Endothelial cell of umbilical vein (primary cell): ENCODE data around the gene KIF26B. TPM values are rescaled to one million over a fixed set of nuclear protein-coding genes. Genes with fewer than 3 reads are reported as not detected.

Source experiments
- BruUV-seq: library from RNA; stranded (reverse); fragments of 400-500 nt; replicated peaks from 2 replicates; lab custom pipeline; 2021; lab: Mats Ljungman, UMichigan
- CTCF ChIA-PET: fragments of 300-600, 350-600 bp; sonication (Branson Sonifier 250); formaldehyde crosslinking; loops from one replicate; lab custom pipeline; 2021; ENCODE audit warnings: antibody characterized with exemption, inconsistent platforms; lab: Charles Lee
- POLR2A ChIA-PET: fragments of 300-600, 350-600 bp; sonication (Branson Sonifier 250); formaldehyde crosslinking; loops from one replicate; lab custom pipeline; 2021; ENCODE audit warnings: antibody characterized with exemption, inconsistent platforms; lab: Charles Lee
- DNase-seq: peaks from one replicate; pipeline ENCODE4 v3.0.0-alpha.2; 2011; ENCODE audit warnings: low read depth, low spot score
- FAIRE-seq: peaks from 2 replicates; lab custom pipeline; 2011; peaks lifted over from hg19 to GRCh38; lab: Jason Lieb, UNC
- H2AFZ ChIP-seq: 2 replicates; pipeline ENCODE4 v1.6.0; 2012; ENCODE audit warnings: low read depth, low read length, control low read depth, inconsistent platforms
- H3K27ac ChIP-seq: 2 replicates; pipeline ENCODE4 v1.5.1; 2011; ENCODE audit warnings: low read depth, mild to moderate bottlenecking, control low read depth, low read length, moderate library complexity; ENCODE audit not compliant: insufficient read depth
- H3K27me3 ChIP-seq, 2 experiments: 2 replicates each; pipeline versions ENCODE4 v1.6.0 to v1.6.1; 2011; ENCODE audit warnings: low read length in 2 of 2, mixed read lengths in 1 of 2; ENCODE audit not compliant: control insufficient read depth in 2 of 2, insufficient read depth in 2 of 2
- H3K36me3 ChIP-seq, 2 experiments: 2 replicates in 1 of 2; 3 replicates in 1 of 2; pipeline ENCODE4 v1.5.1; 2011; ENCODE audit warnings: low read length in 2 of 2, mild to moderate bottlenecking in 1 of 2, moderate library complexity in 1 of 2; ENCODE audit not compliant: control insufficient read depth in 2 of 2, insufficient read depth in 2 of 2; ENCODE audit errors: extremely low read depth in 1 of 2
- H3K4me1 ChIP-seq: 3 replicates; pipeline ENCODE4 v1.5.1; 2011; ENCODE audit warnings: mild to moderate bottlenecking, low read length; ENCODE audit not compliant: control insufficient read depth, insufficient read depth; ENCODE audit errors: extremely low read depth
- H3K4me2 ChIP-seq: 2 replicates; pipeline ENCODE4 v1.6.1; 2011; ENCODE audit warnings: low read length, control low read depth, mixed read lengths; ENCODE audit not compliant: insufficient read depth
- H3K4me3 ChIP-seq, 3 experiments: fragments of 200-600 bp in 1 of 3; sonication (generic), shearing (Covaris generic) in 1 of 3; replicated peaks in 1 of 3; 2 replicates each; pipeline ENCODE4 v1.5.1; 2011 to 2016; ENCODE audit warnings: control low read depth in 3 of 3, low read length in 3 of 3, mild to moderate bottlenecking in 2 of 3, inconsistent platforms in 1 of 3, low read depth in 1 of 3, moderate library complexity in 1 of 3; ENCODE audit not compliant: insufficient read depth in 1 of 3
- H3K79me2 ChIP-seq: 2 replicates; pipeline ENCODE4 v1.6.0; 2012; ENCODE audit warnings: low read length, inconsistent platforms; ENCODE audit not compliant: control insufficient read depth, insufficient read depth
- H3K9ac ChIP-seq: replicated peaks from 2 replicates; pipeline ENCODE3; 2011; ENCODE audit warnings: low read length, control low read depth; ENCODE audit not compliant: insufficient read depth; ENCODE audit errors: extremely low read depth
- H3K9me1 ChIP-seq: replicated peaks from 3 replicates; pipeline ENCODE4 v1.6.0; 2011; ENCODE audit warnings: mild to moderate bottlenecking, low read length; ENCODE audit not compliant: control insufficient read depth, insufficient read depth; ENCODE audit errors: extremely low read depth
- H3K9me3 ChIP-seq: replicated peaks from 2 replicates; pipeline ENCODE4 v1.5.1; 2012; ENCODE audit warnings: low read length, inconsistent platforms; ENCODE audit not compliant: control insufficient read depth, insufficient read depth
- H4K20me1 ChIP-seq: replicated peaks from 2 replicates; pipeline ENCODE3; 2011; ENCODE audit warnings: mild to moderate bottlenecking, low read length; ENCODE audit not compliant: control insufficient read depth, insufficient read depth; ENCODE audit errors: extremely low read depth
- CTCF ChIP-seq, 2 donors: IDR thresholded peaks; 1 replicate in 1 of 2; 2 replicates in 1 of 2; pipeline ENCODE4 v1.5.1; 2011; ENCODE audit warnings: low read length in 2 of 2, mild to moderate bottlenecking in 2 of 2, moderate library complexity in 2 of 2, control low read depth in 1 of 2, inconsistent platforms in 1 of 2, low read depth in 1 of 2; ENCODE audit not compliant: insufficient read depth in 1 of 2; ENCODE audit errors: extremely low read depth in 1 of 2
- EZH2 ChIP-seq: IDR thresholded peaks from 2 replicates; pipeline ENCODE4 v1.6.1; 2012; ENCODE audit warnings: borderline replicate concordance, low read depth, mild to moderate bottlenecking, moderate library complexity, low read length, inconsistent platforms; ENCODE audit not compliant: severe bottlenecking
- FOS ChIP-seq: IDR thresholded peaks from 2 replicates; pipeline ENCODE4 v1.6.1; 2011; ENCODE audit warnings: mild to moderate bottlenecking, low read length, moderate library complexity, borderline replicate concordance; ENCODE audit not compliant: insufficient read depth
- GATA2 ChIP-seq: IDR thresholded peaks from 2 replicates; pipeline ENCODE4 v1.7.0; 2011; ENCODE audit warnings: low read depth, mild to moderate bottlenecking, moderate library complexity, mixed read lengths, low read length; ENCODE audit not compliant: insufficient read length, insufficient read depth
- JUN ChIP-seq: IDR thresholded peaks from 2 replicates; pipeline ENCODE4 v1.6.1; 2011; ENCODE audit warnings: borderline replicate concordance, low read depth; ENCODE audit not compliant: insufficient read length, insufficient read depth
- MAX ChIP-seq: IDR thresholded peaks from 2 replicates; pipeline ENCODE4 v1.6.1; 2011; ENCODE audit not compliant: insufficient read depth, insufficient read length
- MYC ChIP-seq: IDR thresholded peaks from one replicate; pipeline ENCODE4 v1.6.1; 2011; ENCODE audit warnings: mild to moderate bottlenecking, low read depth, low read length
- POLR2A ChIP-seq: IDR thresholded peaks from 2 replicates; pipeline ENCODE4 v1.6.1; 2012; ENCODE audit warnings: low read depth, mild to moderate bottlenecking, control low read depth, low read length
- POLR2AphosphoS5 ChIP-seq: IDR thresholded peaks from 2 replicates; pipeline ENCODE4 v1.6.1; 2012; ENCODE audit warnings: low read depth, mild to moderate bottlenecking, control low read depth, low read length, moderate library complexity; ENCODE audit not compliant: insufficient read depth
- dilution Hi-C: fragments of 300-500 bp; cut with MboI; formaldehyde crosslinking; loops from one replicate; pipeline ENCODE4 v1.15.0; 2019; ENCODE audit warnings: low sequenced_read_pairs; ENCODE audit not compliant: extremely low pct_ligation_motif_present
- intact Hi-C: fragments of 100-400 bp; cut with micrococcal nuclease; formaldehyde crosslinking; loops from one replicate; pipeline ENCODE4 v1.10.0; 2022
- polyA plus RNA-seq, 4 experiments: library from polyadenylated mRNA; depleted of rRNA in 3 of 4; stranded (reverse) in 3 of 4; unstranded in 1 of 4; fragments of >200 nt; gene quantifications; 2 replicates each; pipeline versions ENCODE4 v1.2.1 to v1.2.3, GENCODE V29; 2011 to 2012; ENCODE audit warnings: missing spikeins in 1 of 4
- total RNA-seq: library from RNA; stranded (reverse); gene quantifications from 2 replicates; pipeline ENCODE4 v1.2.3, GENCODE V29; 2021

The KIF26B gene
- total and polyA plus RNA-seq, 2 donors (not counting 3 experiments of a cell fraction or from before 2014, with no cell fraction given): 0.04 to 0.49 TPM

- intact Hi-C loops: no loop called here
- no peak for DNase-seq
Measured at GRCh38 chr1:245226203-245226499, 71.4 kb downstream of the KIF26B start.

More at GRCh38 chr1:245226203-245226499, 71.4 kb downstream of the KIF26B start:
- CTCF ChIA-PET: no interaction called here
- H3K9me1 ChIP-seq: no peaks in the 10 kb centered on the region
- TF ChIP-seq CTCF (IDR thresholded peaks at IDR 0.05; ENCODE audit: extremely low read depth in 1 of 2, insufficient read depth in 1 of 2, low read depth in 1 of 2, low read length in 2 of 2) (no peak), POLR2AphosphoS5 (no peak), MAX (no peak), FOS (no peak), JUN (no peak), EZH2 (no peak), MYC (no peak), POLR2A (no peak), GATA2 (no peak)
- no peak overlapping the region for H3K4me2 ChIP-seq
- no peaks in the 10 kb centered on the region for H3K9me3 ChIP-seq
- no peak overlapping the region for H3K9ac ChIP-seq
- no peaks in the 10 kb centered on the region for H3K4me1 ChIP-seq
- H3K4me3 ChIP-seq: no peak overlapping the region
- H3K79me2 ChIP-seq: no peaks in the 10 kb centered on the region
- H2AFZ ChIP-seq: no peak overlapping the region
- POLR2A ChIA-PET: no interaction called here
- FAIRE-seq: no peak
- no TSS peak for BruUV-seq
- H4K20me1 ChIP-seq: no peaks in the 10 kb centered on the region
- H3K27ac ChIP-seq: no peak overlapping the region
- H3K27me3 ChIP-seq: no peaks in the 10 kb centered on the region
- no peaks in the 10 kb centered on the region for H3K36me3 ChIP-seq
- dilution Hi-C loops: no loop called here
